NCI-H526 (cell line): ENCODE data around the gene RXRG.

Experiments used
- DNase-seq, 2 experiments: peaks; one replicate each; lab custom pipeline; 2025; lab: John Stamatoyannopoulos, UW

The RXRG gene

GRCh38 chr1:165369255-165369848 lies 75.6 kb downstream of the RXRG start:
- peak; percentile 66 to 84 for DNase-seq

GRCh38 chr1:165367375-165367993 lies 77.4 kb downstream of the RXRG start:
- DNase-seq: peak; percentile 76 to 93

- no peak for DNase-seq
Observed at GRCh38 chr1:165365341-165365740, 79.6 kb downstream of the RXRG start.

- no peak for DNase-seq
Observed at GRCh38 chr1:165364568-165365133, 80.3 kb downstream of the RXRG start.

- DNase-seq: no peak
Observed at GRCh38 chr1:165356876-165357275, 88.0 kb downstream of the RXRG start.

GRCh38 chr1:165355977-165356811 lies 88.7 kb downstream of the RXRG start, which contains the start of gene LMX1A:
LMX1A (minus strand) TSS chr1:165356715; CDS start chr1:165355559, 1,156 bp downstream.
- DNase-seq: peak; percentile 44 to 87

- peak in 1 of 2 experiments; percentile 62 for DNase-seq
Observed at GRCh38 chr1:165355139-165355976, 89.6 kb downstream of the RXRG start.

GRCh38 chr1:165354739-165355138 lies 90.2 kb downstream of the RXRG start:
- DNase-seq: no peak

GRCh38 chr1:165353731-165354671 lies 90.9 kb downstream of the RXRG start:
- peak in 1 of 2 experiments; percentile 37 for DNase-seq

GRCh38 chr1:165352442-165353293 lies 92.3 kb downstream of the RXRG start:
- peak; percentile 35 to 82 for DNase-seq

- no peak for DNase-seq
Observed at GRCh38 chr1:165351863-165352441, 93.0 kb downstream of the RXRG start.
